NCI-H1092 treated with DMSO at 0.1 percent for 48 hours (cell line): Measurements from ENCODE around the gene ADAM22.
A peak's percentile ranks its signal among the peaks of the same experiment; 100 is the strongest.

Experiments used
- DNase-seq: peaks from one replicate; lab custom pipeline; 2025; lab: John Stamatoyannopoulos, UW

Gene ADAM22

GRCh38 chr7:88217675-88218428 lies 283.8 kb downstream of the ADAM22 start:
- DNase-seq: no peak

GRCh38 chr7:88218429-88218745 lies 284.3 kb downstream of the ADAM22 start:
- no peak for DNase-seq

GRCh38 chr7:88218836-88219605 lies 285.0 kb downstream of the ADAM22 start:
- DNase-seq: peak; percentile 64

GRCh38 chr7:88219781-88220747 lies 286.0 kb downstream of the ADAM22 start, which contains the start of gene SRI:
Gene SRI (minus strand): TSS chr7:88220038. CDS start chr7:88220026, 12 bp downstream.
- DNase-seq: peak; percentile 81

- no peak for DNase-seq
Observed at GRCh38 chr7:88223265-88223664, 289.2 kb downstream of the ADAM22 start.

GRCh38 chr7:88224601-88225275 lies 290.7 kb downstream of the ADAM22 start:
- DNase-seq: no peak

GRCh38 chr7:88226201-88226600 lies 292.1 kb downstream of the ADAM22 start:
- DNase-seq: no peak

- no peak for DNase-seq
Observed at GRCh38 chr7:88226886-88227516, 292.9 kb downstream of the ADAM22 start.

GRCh38 chr7:88229302-88229995 lies 295.4 kb downstream of the ADAM22 start:
- no peak for DNase-seq

GRCh38 chr7:88230646-88231045 lies 296.6 kb downstream of the ADAM22 start:
- no peak for DNase-seq

- no peak for DNase-seq
Observed at GRCh38 chr7:88233828-88234227, 299.8 kb downstream of the ADAM22 start.

GRCh38 chr7:88239852-88240251 lies 305.8 kb downstream of the ADAM22 start:
- DNase-seq: no peak

- peak; percentile 35 for DNase-seq
Observed at GRCh38 chr7:88243345-88243909, 309.4 kb downstream of the ADAM22 start.

GRCh38 chr7:88244258-88244657 lies 310.2 kb downstream of the ADAM22 start:
- no peak for DNase-seq
